Measurements from ENCODE around the gene MUS81.

DNA sequence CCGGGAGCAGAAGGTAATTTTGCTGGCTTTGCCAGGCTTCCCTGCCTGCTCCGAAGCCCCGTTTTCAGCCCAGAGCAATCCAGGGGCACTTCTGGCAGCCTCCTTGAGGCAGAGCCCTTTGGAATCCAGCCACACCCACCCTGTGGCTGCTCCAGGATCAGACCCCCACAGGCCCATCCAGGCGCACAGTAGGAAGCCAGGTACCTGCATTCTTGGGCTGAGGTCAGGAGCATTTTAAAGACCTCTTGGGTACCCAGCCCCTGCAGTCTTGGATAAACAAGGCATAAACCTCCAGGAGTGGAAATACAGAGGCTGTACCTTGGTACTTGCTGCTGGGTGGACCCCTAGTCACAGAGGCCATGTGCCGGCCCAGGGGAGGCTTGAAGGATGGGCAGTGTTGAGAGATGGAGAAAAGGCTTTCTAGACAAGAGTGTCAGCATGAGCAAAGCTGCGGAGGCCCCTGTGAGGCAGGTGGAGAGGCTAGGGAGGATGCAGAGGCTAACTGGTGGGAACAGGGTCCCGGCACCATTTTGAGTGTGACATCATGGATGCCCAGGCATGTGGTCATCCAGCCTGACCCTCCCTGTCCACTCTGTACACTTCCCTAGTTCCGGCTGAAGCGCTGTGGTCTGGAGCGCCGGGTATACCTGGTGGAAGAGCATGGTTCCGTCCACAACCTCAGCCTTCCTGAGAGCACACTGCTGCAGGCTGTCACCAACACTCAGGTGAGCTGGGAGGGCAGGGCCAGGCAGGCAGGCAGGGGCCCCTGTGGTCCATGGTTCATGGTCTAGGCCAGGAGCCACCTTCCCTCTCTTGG lies 3.9 kb downstream of the MUS81 start:
- no peak for TF ChIP-seq NFRKB (IDR thresholded peaks at IDR 0.05)
- TF ChIP-seq FOXM1 (IDR thresholded peaks at IDR 0.05; ENCODE audit: borderline replicate concordance) = no peak
- TF ChIP-seq, protein P1, sequence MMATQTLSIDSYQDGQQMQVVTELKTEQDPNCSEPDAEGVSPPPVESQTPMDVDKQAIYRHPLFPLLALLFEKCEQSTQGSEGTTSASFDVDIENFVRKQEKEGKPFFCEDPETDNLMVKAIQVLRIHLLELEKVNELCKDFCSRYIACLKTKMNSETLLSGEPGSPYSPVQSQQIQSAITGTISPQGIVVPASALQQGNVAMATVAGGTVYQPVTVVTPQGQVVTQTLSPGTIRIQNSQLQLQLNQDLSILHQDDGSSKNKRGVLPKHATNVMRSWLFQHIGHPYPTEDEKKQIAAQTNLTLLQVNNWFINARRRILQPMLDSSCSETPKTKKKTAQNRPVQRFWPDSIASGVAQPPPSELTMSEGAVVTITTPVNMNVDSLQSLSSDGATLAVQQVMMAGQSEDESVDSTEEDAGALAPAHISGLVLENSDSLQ (IDR thresholded peaks at IDR 0.05) = no peak
- no peak for TF ChIP-seq CTBP1 (IDR thresholded peaks at IDR 0.05; ENCODE audit: borderline replicate concordance)
- TF ChIP-seq ZNF384 (IDR thresholded peaks at IDR 0.05) = no peak
- no peak for TF ChIP-seq SP1 (IDR thresholded peaks at IDR 0.05)
- no peak for TF ChIP-seq TARDBP (IDR thresholded peaks at IDR 0.05)
- no peak for TF ChIP-seq FOXA1 (IDR thresholded peaks at IDR 0.05)
- no peak for TF ChIP-seq LEF1 (IDR thresholded peaks at IDR 0.05; ENCODE audit: borderline replicate concordance)

Data from HEK293T (cell line).